GM19467 (cell line): ENCODE data around the gene PRR5.
A peak's percentile ranks its signal among the peaks of the same experiment; 100 is the strongest.
"Not testable (repeated sequence)": the region's sequence is repeated elsewhere in the genome, so short reads cannot be mapped to it uniquely, and the experiment has no call there.

Source experiments
- ATAC-seq: cut with Tn5 transposase; IDR thresholded peaks from one replicate; pipeline ENCODE4 v1.9.1; 2021; ENCODE audit warnings: mild to moderate bottlenecking, moderate library complexity; ENCODE audit not compliant: unreplicated experiment

PRR5 gene

GRCh38 chr22:44672632-44673031, 29.4 kb upstream of the PRR5 start:
- ATAC-seq: no peak

GRCh38 chr22:44673406-44673805, 28.6 kb upstream of the PRR5 start:
- ATAC-seq: no peak

DNA sequence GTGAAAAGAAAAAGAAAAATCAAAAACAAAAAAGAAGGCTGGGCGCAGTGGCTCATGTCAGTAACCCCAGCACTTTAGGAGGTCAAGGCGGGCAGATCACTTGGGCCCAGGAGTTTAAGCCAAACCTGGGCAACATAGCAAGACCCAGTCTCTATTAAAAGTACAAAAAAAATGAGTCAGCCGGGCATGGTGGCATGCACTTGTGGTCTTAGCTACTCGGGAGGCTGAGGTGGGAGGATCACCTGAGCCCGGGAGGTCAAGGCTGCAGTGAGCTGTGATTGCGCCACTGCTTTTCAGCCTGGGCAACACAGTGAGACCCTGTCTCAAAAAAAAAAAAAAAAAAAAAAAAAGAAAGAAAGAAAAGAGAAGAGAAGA, 26.0 kb upstream of the PRR5 start:
- ATAC-seq: not testable (repeated sequence)

DNA sequence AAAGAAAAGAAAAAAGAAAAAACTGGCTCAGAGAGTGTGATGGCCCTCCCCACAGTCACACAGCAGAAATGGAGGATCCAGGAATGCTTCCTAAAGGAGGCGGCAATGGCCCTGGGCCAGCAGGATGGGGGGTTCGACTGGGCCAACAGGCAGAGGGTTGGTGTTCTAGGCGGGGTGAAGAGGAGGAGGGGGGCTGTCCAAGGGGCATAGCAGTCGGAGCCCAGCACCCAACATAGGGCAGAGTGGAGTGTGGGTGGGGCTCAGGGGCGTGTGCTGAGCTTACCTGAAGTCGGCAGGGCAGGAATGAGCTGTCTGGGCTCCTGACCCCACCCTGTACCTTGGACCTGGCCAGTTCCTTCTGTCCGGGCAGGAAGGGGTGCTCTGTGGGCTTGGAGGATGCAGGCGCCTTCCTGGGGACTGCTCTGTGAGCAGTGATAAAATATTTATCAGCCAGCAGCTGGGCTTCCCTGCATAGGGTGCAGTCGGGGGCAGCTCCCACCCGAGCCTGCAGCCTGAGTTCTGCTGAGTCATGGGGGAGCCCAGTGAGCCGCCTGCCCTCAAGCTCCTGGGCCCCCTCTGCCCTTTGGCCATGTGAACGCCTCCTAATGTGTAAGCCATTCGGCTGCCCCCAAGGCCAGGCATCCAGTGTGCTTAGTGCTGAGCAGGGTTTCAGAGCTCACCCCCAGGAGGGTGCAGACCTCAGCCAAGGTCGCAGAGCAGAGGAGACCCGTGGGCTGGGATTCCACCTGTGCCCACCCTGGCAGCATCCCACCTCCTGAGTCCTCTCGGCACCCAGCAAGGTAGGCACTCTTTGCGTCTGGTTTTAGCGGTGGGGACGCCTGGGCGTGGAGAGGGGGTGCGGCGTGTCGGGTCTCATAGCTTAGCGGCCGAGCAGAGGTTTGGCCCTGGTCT, 25.3 kb upstream of the PRR5 start:
- ATAC-seq: no peak

DNA sequence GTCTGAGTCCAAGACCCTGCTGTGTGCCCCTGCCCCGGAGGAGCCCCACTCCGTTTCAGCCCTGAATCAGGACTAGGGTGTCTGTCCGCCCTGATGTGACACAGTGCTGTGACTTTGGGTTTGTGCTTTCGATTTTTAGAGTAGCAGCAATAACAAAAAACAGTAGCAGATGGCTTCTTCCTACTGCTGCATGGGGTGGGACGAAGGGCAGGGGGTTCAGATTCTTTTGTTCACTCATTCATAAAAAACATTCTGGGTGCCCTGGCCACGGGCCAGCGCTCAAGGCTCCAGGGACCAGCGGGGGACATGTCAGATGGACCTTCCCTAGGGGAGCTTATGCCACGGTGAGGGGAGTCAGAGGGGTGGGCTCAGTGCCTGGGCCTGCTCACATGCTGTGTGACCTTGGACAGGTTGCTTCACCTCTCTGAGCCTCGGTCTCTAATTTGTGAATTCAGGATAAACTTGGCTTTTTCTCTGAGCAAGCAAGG, 24.6 kb upstream of the PRR5 start:
- no peak for ATAC-seq

GRCh38 chr22:44677871-44678555, 24.0 kb upstream of the PRR5 start:
- no peak for ATAC-seq

DNA sequence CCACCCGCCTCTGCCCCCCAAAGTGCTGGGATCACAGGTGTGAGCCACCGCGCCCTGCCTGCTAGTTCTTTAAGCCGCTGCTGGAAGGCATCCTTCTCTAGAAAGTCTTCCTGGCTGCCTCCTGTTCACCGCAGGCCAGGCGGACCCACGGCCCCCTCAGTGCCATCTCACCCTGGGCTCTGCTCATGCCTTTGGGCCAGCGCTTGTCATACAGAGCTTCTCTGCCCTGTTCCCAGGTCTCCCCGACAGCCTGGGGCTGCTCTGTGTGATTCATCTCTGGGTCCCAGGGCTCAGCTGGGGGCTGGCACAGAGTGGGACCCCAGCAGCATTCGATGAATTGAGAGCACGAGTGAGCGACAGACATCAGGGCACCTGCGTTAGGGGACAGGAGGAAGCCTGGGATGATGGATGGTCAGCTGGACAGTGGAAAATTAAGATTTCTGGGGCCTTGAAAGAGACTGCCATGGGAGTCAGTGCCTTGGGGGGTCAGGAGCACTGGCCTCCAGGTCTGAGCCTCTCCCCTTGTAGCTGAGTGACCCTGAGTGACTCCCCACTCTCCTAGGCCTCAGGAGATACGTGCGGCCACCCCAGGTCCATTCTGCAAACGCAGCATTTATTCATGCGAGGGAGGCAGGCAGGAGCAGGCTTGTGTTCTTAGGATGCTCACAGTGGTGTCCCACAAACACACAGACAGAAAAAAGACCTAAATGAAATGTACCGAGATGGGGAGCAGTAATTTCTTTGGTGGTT, 23.3 kb upstream of the PRR5 start:
- no peak for ATAC-seq

- ATAC-seq: not testable (repeated sequence)
Observed at GRCh38 chr22:44679306-44679647, 22.7 kb upstream of the PRR5 start.

GRCh38 chr22:44680058-44680457, 21.9 kb upstream of the PRR5 start:
- no peak for ATAC-seq

DNA sequence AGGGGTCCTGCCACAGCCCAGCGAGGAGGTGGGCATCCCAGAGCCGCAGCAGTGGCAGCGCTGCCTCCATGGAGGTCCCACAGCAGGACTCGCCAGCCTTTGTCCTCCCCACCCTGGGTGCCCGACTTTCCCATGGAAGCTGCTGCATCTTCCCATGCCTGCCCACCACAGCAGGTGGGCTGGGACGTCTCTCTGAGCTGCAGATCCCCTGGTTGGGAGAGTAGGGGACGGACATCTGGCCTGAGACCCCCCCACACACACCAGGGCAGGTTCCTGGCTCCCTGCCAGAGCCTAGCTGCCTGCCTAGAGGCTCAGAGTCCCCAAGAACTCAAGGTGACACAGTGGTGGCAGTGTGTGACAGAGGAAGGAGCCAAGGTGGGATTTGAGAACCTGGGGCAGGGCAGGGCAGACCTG, 21.5 kb upstream of the PRR5 start:
- no peak for ATAC-seq

GRCh38 chr22:44682556-44683168, 19.3 kb upstream of the PRR5 start:
- ATAC-seq: no peak

DNA sequence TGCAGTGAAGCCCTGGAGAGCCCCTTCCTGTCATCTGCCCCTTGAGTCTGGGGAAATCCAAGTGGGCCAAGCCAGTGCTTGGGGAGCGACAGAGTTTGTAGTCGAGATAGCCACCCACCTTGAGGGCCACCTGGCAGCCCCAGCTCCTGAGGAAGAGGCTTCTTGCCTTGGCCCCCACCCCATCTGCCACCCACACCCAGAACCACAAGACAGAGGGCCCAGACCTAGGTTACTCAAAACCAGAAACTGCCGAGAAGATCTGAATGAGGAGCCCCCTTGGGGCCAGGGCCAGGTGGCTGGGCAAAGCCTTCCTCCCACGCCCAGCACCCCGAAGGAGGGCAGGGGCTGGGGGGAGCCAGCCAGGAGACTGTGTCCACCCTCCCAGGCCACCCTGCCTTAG, 18.8 kb upstream of the PRR5 start:
- no peak for ATAC-seq

DNA sequence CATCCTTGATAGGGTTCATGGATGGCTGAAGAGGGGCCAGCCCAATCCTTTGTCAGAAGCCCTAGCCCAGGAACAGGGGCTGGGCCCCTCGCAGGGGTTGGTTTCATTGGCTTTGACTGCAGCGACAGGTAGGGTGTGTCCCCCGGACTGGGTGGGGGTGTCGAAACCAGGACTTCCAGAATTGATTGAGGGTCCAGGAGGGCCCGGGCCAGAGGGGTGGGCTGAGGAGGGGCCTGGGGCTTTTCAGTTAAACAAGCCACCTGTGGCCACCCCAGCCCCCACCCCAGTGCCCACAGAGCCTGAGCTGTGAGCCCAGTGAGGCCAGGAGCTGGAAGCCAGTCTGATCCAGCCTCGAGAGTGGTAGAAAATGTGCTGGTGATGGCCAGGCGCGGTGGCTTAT, 18.1 kb upstream of the PRR5 start:
- ATAC-seq: no peak

DNA sequence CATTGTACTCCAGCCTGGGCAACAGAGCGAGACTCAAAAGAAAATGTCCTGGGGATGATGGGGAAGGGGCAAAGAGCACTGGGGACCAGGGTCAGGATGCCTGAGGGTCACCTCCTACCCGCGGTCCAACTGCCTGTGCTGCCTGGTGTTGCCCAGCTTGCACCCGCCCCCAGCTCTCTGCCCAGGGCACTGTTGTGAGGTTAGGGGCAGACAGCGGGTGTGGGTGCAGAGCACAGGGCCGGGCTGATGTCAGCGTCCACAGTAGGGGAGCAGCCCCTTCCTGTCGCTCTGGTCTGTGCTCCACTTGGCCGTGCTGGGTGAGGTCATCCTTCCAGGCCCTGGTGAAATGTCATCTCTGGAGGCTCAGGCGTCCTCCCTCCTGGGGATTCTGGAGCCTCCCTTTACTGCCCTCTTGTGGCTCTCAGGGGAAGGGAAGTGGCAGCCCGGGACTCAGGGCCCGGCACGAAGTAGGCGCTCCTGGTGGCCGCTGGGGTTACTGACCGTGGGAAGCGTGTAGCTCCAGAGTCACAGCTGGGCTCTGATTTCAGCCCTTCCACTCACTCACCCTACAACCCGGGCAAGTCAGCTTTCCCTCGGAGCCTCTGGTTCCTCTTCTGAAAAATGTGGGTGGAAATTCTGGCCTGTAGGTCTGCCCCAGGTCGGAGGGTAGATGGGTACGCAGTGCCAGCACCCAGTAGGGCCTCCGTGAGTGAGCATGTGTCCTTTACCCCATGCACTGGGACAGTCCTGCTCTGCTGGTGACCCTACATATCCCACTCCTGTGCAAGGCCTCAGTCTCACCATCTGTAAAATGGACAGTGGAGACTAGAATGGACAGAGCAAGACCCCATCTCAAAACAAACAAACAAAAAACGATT, 17.3 kb upstream of the PRR5 start:
- ATAC-seq: peak; percentile 63

DNA sequence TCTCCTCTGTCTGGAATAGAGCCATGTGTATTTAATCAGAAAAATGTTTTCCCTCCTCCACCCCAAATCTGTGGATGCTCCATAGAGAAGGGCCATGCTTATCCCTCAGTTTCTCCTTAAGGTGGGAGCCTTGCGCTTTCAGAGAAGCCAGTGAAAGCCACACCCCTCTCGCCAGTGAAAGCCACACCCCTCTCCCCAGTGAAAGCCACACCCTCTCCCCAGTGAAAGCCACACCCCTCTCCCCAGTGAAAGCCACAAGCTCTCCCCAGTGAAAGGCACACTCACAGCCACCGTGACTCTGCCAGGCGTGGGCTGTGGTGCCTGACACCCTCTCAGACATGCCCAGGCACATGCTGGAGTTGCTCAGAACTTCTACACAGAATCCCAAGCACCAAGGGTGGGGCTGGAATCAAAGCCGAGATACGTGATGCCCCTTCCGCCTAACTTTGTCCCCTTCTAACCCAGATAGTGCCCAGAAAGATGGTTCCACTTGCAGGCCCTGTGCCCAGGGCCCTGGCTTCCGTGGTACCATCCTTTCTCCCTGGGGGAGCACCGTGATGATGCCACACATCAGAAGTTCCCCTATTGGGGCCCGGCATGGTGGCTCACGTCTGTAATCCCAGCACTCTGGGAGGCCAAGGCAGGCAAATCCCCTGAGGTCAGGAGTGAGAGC, 16.5 kb upstream of the PRR5 start:
- no peak for ATAC-seq

GRCh38 chr22:44686873-44687600, 15.0 kb upstream of the PRR5 start:
- ATAC-seq: no peak

GRCh38 chr22:44689173-44689572, 12.8 kb upstream of the PRR5 start:
- no peak for ATAC-seq

GRCh38 chr22:44689915-44690524, 12.0 kb upstream of the PRR5 start:
- no peak for ATAC-seq
